ENCODE results near the gene DOP1A. TPM values are rescaled to one million over a fixed set of nuclear protein-coding genes. Genes with fewer than 3 reads are reported as not detected.

DOP1A gene
- total RNA-seq, 1 experiment from 2014 or later: 17.0 TPM

DNA sequence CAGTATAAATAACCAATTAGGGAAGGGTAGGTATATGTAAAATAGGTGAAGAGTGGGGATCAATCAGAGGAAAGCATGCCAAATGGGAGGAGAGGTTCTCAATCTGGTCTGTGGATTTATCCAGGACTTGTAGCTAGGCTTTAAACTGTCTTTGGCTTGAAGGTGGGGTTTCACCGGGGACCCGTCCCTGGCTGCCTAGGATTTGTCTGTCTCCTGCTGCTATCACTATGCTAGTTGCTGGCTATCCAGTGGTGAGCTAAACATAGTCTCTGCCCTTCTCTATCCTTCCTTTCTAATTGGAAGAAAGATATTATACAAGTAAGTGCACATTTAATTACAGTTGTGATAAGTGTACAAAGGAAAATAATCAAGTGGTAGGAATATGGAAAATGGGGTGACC is 58.8 kb downstream of the DOP1A start:
- no peak overlapping the region for H2BK20ac ChIP-seq (ENCODE audit: low read depth, low read length, poor library complexity, severe bottlenecking)
- no peak overlapping the region for H3K4me2 ChIP-seq (ENCODE audit: insufficient read depth, insufficient read length, low read length)
- H3K4ac ChIP-seq (ENCODE audit: low read depth, low read length): no peak overlapping the region
- H3K36me3 Mint-ChIP-seq (ENCODE audit: insufficient read depth in 1 of 3, low read depth in 3 of 3): peaks cover 3 to 49% (median 47%) of the 10 kb centered on the region in 3 experiments; a peak in 6 of 7 replicates
- no peak overlapping the region for H2BK5ac ChIP-seq (ENCODE audit: insufficient read length, low read length)
- H3K4me1 ChIP-seq (ENCODE audit: insufficient read depth, low read length): peaks cover 7% of the 10 kb centered on the region
- no peak overlapping the region for H3T11ph ChIP-seq (ENCODE audit: low read length)
- H3K79me1 ChIP-seq (ENCODE audit: insufficient read depth, low read depth, low read length, poor library complexity, severe bottlenecking): no peaks in the 10 kb centered on the region
- no peak overlapping the region for H2BK120ac ChIP-seq (ENCODE audit: low read depth, low read length, poor library complexity, severe bottlenecking)
- no peaks in the 10 kb centered on the region for H3K27me3 ChIP-seq (ENCODE audit: insufficient read depth, low read length)
- no peaks in the 10 kb centered on the region for H4K20me1 ChIP-seq (ENCODE audit: control insufficient read depth, insufficient read depth, insufficient read length)
- no peak overlapping the region for H3K56ac ChIP-seq (ENCODE audit: insufficient read length, low read depth, low read length)
- no peaks in the 10 kb centered on the region for H3K9me3 Mint-ChIP-seq
- H2AFZ ChIP-seq (ENCODE audit: low read length): no peak overlapping the region
- no peaks in the 10 kb centered on the region for H3K23me2 ChIP-seq (ENCODE audit: insufficient read length, low read depth, low read length, poor library complexity, severe bottlenecking)
- H3K79me2 ChIP-seq (ENCODE audit: insufficient read depth, low read length): no peaks in the 10 kb centered on the region
- H2BK15ac ChIP-seq (ENCODE audit: low read depth, low read length): no peak overlapping the region
- peaks cover 10 to 19% of the 10 kb centered on the region in 2 experiments for H3K4me1 Mint-ChIP-seq
- no peak overlapping the region for H2AK5ac ChIP-seq (ENCODE audit: insufficient read length, low read length)
- no peak overlapping the region for H3K27ac ChIP-seq (ENCODE audit: insufficient read length, low read depth, low read length)
- no peak overlapping the region for H3K4me3 Mint-ChIP-seq
- no CpG with 5 or more reads among the region's 2 CpGs for WGBS (ENCODE audit: extremely low coverage, insufficient read length, low lambda C conversion rate)
- no peaks in the 10 kb centered on the region for H3K27me3 Mint-ChIP-seq (ENCODE audit: low read depth)
- no peak overlapping the region for H4K8ac ChIP-seq (replicated peaks; ENCODE audit: insufficient read length, low read depth, low read length)
- TF ChIP-seq, protein P1, sequence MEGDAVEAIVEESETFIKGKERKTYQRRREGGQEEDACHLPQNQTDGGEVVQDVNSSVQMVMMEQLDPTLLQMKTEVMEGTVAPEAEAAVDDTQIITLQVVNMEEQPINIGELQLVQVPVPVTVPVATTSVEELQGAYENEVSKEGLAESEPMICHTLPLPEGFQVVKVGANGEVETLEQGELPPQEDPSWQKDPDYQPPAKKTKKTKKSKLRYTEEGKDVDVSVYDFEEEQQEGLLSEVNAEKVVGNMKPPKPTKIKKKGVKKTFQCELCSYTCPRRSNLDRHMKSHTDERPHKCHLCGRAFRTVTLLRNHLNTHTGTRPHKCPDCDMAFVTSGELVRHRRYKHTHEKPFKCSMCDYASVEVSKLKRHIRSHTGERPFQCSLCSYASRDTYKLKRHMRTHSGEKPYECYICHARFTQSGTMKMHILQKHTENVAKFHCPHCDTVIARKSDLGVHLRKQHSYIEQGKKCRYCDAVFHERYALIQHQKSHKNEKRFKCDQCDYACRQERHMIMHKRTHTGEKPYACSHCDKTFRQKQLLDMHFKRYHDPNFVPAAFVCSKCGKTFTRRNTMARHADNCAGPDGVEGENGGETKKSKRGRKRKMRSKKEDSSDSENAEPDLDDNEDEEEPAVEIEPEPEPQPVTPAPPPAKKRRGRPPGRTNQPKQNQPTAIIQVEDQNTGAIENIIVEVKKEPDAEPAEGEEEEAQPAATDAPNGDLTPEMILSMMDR (conservative IDR thresholded peaks at IDR 0.05): no peak
- H3K27ac Mint-ChIP-seq: peak overlapping the region; percentile 15 to 87 (median 78); a peak in 5 of 7 replicates
- H3K9me3 ChIP-seq (ENCODE audit: control insufficient read depth, low read depth, low read length): no peaks in the 10 kb centered on the region
- H3K23ac ChIP-seq (ENCODE audit: insufficient read length, low read depth, low read length): no peak overlapping the region
- no peak overlapping the region for H3K14ac ChIP-seq (ENCODE audit: insufficient read depth, low read length)
- no peak overlapping the region for H3K18ac ChIP-seq (ENCODE audit: insufficient read length, low read depth, low read length)
- no peak overlapping the region for H4K91ac ChIP-seq (ENCODE audit: insufficient read length, low read depth, low read length)
- no peak overlapping the region for H3K9ac ChIP-seq (ENCODE audit: extremely low read depth, insufficient read length, low read length)
- no peak overlapping the region for H2BK12ac ChIP-seq (ENCODE audit: insufficient read length, low read depth, low read length)
- DNase-seq: peak; percentile 26
- H4K5ac ChIP-seq (ENCODE audit: insufficient read length, low read depth, low read length): no peak overlapping the region

Measured in H9 (cell line).